ENCODE results near the gene SLC8A3.
A peak's percentile ranks its signal among the peaks of the same experiment; 100 is the strongest.

Gene SLC8A3

DNA sequence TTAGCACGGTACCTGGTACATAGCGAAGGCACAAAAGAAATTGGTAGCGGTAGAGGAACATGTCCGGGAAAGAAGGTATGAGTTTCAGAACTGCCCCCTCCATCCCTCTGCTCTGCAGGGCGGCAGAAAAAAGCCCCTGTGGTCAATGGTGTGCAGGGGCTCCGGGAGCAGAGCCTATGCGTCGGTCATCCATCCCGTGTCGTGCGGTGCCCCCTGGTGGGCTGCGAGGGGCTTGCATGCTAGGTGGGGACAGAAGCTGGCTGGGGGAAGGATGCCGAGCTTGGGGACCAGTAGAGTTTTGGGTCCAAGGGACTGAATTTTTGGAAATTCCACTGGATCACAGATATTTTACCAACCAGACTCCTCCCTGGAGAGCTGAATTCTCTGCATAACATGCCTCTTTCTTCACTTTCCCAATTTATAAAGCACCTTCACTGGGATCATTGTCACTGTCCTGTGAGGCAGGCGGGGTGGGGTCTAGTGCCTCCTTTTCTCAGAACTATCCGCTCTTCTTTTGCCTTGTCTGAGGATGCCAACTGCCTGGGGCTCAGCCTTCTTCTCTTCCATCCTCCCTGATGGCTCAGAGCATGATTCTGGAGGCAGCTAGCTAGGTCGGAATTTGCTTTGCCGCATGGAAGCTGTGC lies 160.8 kb downstream of the SLC8A3 start:
- DNase-seq (ENCODE audit: low read depth, low spot score) = peak; percentile 80

DNA sequence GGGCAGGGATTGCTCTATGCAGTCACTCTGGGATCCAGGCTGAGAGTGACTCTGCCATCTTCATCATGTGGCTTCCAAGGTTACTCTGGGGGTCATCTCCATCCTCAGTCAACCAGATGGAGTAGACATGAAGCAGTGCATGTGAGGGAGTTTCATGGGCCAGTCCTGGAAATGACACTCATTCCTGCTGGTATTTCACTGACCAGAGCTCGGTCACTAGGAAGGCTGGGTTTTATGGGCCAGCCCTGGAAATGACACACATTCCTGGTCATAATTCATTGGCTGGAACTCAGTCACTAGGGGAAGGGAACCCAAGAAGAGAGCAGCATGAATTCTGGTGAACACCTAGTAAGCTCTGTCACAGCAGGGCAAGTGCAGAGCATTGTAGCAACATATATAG lies 164.9 kb downstream of the SLC8A3 start:
- no peak for DNase-seq (ENCODE audit: low read depth, low spot score)

- no peak for DNase-seq (ENCODE audit: low read depth, low spot score)
Observed at GRCh38 chr14:70022771-70023445, 165.8 kb downstream of the SLC8A3 start.

GRCh38 chr14:70021548-70022220 lies 167.1 kb downstream of the SLC8A3 start:
- DNase-seq (ENCODE audit: low read depth, low spot score) = no peak

GRCh38 chr14:70020352-70021170 lies 168.2 kb downstream of the SLC8A3 start:
- DNase-seq (ENCODE audit: low read depth, low spot score) = no peak

DNA sequence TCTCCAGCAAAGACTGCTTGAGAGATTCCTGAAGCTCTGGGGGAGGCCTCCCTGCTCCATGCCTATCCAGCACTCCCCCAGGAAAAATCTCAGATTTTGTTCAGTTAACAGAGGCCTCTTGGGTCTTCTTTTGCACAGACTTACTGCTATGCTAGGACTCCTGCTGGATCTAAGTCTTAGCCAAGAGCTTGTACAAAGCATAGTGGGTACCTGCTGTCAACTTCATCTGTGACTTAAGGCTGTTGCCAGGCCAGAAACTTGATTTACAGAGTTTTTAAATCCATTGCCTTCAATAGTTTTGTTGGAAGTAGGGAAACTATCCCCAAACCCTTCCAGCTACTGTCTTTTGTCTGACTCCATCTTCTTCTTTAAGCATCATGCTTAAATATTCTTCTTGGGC lies 169.1 kb downstream of the SLC8A3 start:
- no peak for DNase-seq (ENCODE audit: low read depth, low spot score)

GRCh38 chr14:70018713-70019211 lies 170.0 kb downstream of the SLC8A3 start:
- peak; percentile 75 for DNase-seq (ENCODE audit: low read depth, low spot score)

DNA sequence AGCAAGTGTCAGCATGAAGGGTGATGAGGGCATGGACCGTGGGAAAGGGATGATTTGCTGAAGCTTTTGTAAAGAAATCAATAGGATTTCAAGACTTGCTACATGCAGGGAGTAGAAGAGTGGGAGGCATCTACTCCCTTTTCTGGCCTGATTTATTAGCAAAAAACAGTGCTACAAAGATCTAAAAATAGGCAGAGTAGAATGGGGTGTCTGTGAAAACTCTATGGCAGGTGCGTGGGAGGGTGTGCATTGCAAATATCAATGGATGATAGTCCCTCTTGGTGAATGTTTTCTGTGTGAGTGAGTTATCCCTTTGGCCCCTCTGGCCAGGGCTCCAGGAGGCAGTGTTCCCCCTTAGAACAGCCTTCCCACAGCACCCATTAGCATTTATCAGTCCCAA lies 170.5 kb downstream of the SLC8A3 start:
- no peak for DNase-seq (ENCODE audit: low read depth, low spot score)

DNA sequence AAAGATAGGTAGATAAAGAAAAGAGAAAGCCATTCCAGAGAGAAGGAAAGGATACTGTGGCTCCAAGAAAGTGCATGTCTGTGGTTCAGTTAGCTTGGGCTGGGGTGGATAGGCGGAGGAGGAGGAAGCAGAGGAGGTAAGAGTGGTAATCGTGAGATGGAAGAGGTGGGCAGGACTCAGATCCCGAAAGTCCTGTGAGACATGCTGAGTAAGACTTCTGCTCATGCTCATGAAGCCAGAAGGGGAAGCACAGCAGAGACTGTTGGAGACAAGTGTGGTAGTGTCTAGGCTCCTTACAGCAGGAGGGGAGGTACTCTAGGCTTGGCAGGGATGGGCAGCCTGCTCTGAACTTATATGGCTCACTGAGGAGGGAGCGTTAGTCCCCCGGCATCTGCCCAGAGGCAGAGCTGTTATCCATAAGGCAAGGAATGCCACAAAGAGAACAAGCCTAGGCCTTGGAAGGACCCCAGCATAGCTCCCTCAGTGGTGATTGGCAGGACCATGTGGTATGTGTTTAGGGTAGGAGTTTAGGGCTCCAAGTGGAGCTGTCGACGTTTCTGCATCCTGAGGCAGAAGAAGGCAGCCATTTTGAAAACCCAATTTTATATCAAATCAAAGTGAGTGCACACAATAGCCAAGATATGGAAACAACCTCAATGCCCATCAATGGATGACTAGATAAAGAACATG lies 174.2 kb downstream of the SLC8A3 start:
- DNase-seq (ENCODE audit: low read depth, low spot score) = no peak

GRCh38 chr14:70013271-70013873 lies 175.4 kb downstream of the SLC8A3 start:
- DNase-seq (ENCODE audit: low read depth, low spot score) = peak; percentile 40

GRCh38 chr14:70011708-70012107 lies 177.0 kb downstream of the SLC8A3 start:
- DNase-seq (ENCODE audit: low read depth, low spot score) = no peak

- no peak for DNase-seq (ENCODE audit: low read depth, low spot score)
Observed at GRCh38 chr14:70011098-70011497, 177.7 kb downstream of the SLC8A3 start.

GRCh38 chr14:70009961-70010360 lies 178.8 kb downstream of the SLC8A3 start:
- DNase-seq (ENCODE audit: low read depth, low spot score) = no peak

DNA sequence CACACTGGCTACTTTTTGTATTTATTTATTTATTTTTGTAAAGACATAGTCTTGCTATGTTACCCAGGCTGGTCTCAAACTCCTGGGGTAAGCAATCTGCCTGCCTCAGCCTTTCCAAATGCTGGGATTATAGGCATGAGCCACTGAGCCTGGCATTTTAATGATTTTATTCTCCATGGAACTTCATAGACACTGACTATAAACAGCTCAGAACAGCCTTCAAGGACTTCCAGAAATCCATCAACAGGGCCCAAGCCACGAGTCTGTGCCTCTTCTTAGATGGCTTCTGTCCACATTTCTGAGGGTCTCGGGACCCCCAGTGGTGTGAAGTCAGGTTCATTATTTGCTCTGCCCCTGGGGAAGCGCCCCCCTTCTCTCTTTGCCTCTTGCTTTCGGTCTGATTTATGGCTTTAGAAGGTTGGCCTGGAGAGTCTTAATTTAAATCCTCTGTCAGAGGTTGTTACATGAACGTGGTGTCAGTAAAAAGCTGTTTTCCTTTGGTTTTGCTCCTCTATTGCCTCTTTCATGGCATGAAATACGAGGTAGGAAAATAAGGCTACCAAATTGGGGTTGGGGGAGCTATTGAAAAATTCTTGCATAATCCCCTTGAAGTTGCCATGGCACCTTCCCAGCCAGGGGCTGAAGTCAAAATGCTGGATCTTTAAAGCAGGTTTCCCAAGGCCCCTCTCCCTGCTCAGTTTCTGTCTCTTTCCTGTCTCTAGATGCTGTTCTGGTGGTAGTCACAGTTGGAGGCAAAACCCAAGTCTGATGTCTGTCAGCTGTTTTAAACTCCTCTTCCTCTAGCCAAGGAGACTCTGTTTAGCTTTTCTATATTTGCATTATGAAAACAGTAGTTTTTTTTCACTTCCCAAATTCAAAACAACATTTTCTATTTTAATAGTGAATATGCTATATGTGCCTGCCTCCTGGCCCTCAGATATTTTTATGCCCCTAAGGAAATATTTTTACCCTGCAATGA lies 180.2 kb downstream of the SLC8A3 start:
- DNase-seq (ENCODE audit: low read depth, low spot score) = no peak

DNA sequence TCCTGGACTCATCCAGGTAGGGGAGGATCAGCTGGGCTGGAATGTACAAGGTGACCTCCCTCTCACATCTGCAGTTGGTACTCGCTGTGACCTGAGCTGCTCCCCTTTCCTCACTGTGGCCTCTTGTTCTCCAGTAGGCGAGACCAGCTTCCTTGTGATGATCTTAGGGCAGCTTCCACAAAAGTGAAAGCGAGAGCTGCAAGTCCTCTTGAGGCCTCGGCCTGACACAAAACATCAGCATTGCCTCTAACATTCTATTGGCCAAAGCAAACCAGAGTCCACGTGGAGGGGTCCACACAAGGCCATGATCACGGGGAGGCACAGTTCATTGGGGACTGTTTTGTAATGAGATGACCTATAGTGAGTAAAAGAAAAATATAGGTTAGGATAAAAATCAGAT lies 182.1 kb downstream of the SLC8A3 start:
- no peak for DNase-seq (ENCODE audit: low read depth, low spot score)

GRCh38 chr14:70005281-70005805 lies 183.4 kb downstream of the SLC8A3 start:
- DNase-seq (ENCODE audit: low read depth, low spot score) = no peak

GRCh38 chr14:70004791-70005190 lies 184.0 kb downstream of the SLC8A3 start:
- no peak for DNase-seq (ENCODE audit: low read depth, low spot score)

DNA sequence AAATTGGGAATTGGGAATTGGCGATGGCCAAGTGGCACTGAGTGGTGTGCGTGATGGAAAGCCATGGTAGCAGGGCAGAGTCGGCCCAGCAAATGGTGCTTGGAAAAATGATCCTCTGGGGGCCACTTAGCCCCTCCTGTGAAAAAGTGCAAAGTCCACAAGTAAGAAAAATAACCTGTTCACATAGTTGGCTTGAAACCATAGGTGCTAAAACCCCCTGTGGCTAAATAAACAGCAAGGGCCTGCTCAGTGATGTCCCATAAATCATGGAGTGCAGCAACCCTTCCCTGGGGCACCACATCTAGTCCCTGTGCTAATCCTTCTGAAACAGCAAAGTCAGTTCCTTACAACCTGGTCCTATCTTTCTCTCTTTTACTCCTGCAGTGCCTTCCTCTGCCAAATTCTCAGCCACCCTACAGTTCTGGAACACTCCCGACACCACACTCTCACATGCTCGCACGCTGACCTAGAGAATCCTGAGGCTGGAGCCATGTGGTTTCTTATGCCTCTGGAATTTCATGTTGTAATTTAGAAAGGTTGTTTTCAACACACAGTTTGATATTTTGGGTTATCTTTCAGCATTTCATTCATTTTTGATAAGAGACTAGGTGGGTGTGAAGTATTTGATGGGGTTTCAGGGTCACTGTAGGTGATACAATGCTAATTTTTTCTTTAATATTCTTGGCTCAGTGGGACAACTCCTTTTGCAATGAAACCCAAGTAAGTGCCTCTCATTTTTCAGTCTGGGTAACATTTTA lies 186.0 kb downstream of the SLC8A3 start:
- no peak for DNase-seq (ENCODE audit: low read depth, low spot score)

DNA sequence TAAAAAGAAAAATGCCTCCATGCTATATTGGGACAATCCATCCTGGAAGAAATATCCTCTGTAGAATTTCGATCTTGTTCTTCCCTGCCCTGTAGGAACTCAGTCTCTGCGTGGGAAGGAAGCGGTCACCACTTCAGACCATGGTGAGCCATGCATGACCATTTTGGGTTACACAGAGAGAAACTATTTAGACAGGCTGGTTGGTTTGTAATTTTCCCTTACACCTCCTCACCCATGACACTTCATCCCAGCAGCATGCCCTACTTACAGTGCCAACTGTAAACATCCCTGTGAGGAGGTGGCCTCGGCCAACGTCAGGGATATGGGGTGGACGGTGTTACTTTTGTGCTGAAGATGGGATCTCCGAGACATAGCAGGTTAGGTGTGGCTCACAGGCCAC lies 188.2 kb downstream of the SLC8A3 start:
- DNase-seq (ENCODE audit: low read depth, low spot score) = no peak
